GM23338 (cell line): ENCODE results near the gene EPHA5. TPM values are rescaled to one million over a fixed set of nuclear protein-coding genes. Genes with fewer than 3 reads are reported as not detected.

Experiments
- ATAC-seq: fragments of 200-7000 bp; cut with Tn5 transposase; 3 replicates; pipeline ENCODE4 v1.9.1; 2020
- DNase-seq: peaks from one replicate; pipeline ENCODE4 v3.0.0-alpha.2; 2015; ENCODE audit warnings: low spot score
- H2AFZ ChIP-seq: fragments of 200-600 bp; sonication (generic); 2 replicates; pipeline ENCODE4 v1.8.0; 2016; ENCODE audit warnings: antibody characterized with exemption, mild to moderate bottlenecking, moderate library complexity
- H3F3A ChIP-seq: fragments of 200-600 bp; sonication (generic); replicated peaks from 2 replicates; pipeline ENCODE4 v1.8.0; 2017; ENCODE audit warnings: antibody characterized with exemption, mixed run types, low read depth
- H3K27ac ChIP-seq: fragments of 200-600 bp; sonication (generic); 2 replicates; pipeline ENCODE4 v1.6.1; 2016; ENCODE audit warnings: low read depth
- H3K27me3 ChIP-seq: fragments of 200-600 bp; sonication (generic); 2 replicates; pipeline ENCODE4 v1.8.0; 2016; ENCODE audit warnings: mild to moderate bottlenecking, mixed run types, moderate library complexity; ENCODE audit not compliant: insufficient read depth
- H3K36me3 ChIP-seq: fragments of 200-600 bp; sonication (generic); 2 replicates; pipeline ENCODE4 v1.8.0; 2016; ENCODE audit warnings: mild to moderate bottlenecking; ENCODE audit not compliant: insufficient read depth
- H3K4me1 ChIP-seq: fragments of 200-600 bp; sonication (generic); 2 replicates; pipeline ENCODE4 v1.8.0; 2016; ENCODE audit warnings: mild to moderate bottlenecking, moderate library complexity; ENCODE audit not compliant: insufficient read depth
- H3K4me2 ChIP-seq: fragments of 200-600 bp; sonication (generic); 2 replicates; pipeline ENCODE4 v1.7.1; 2017; ENCODE audit warnings: mixed run types
- H3K4me3 ChIP-seq: fragments of 200-600 bp; sonication (generic); 2 replicates; pipeline ENCODE4 v1.6.1; 2016; ENCODE audit warnings: mixed run types
- H3K79me2 ChIP-seq: fragments of 200-600 bp; sonication (generic); replicated peaks from 2 replicates; pipeline ENCODE4 v1.8.0; 2017; ENCODE audit warnings: mild to moderate bottlenecking; ENCODE audit not compliant: insufficient read depth
- H3K9me2 ChIP-seq: fragments of 200-600 bp; sonication (generic); 2 replicates; pipeline ENCODE4 v1.8.0; 2017; ENCODE audit not compliant: insufficient read depth
- H4K20me1 ChIP-seq: fragments of 200-600 bp; sonication (generic); replicated peaks from 2 replicates; pipeline ENCODE4 v1.8.0; 2017; ENCODE audit warnings: mild to moderate bottlenecking; ENCODE audit not compliant: insufficient read depth
- H3K27ac Mint-ChIP-seq: 2 replicates; pipeline ENCODE4 v1.8.0; 2020; ENCODE audit warnings: inconsistent platforms, mild to moderate bottlenecking, moderate library complexity, mixed read lengths
- H3K27me3 Mint-ChIP-seq: 3 replicates; pipeline ENCODE4 v1.8.0; 2022; ENCODE audit warnings: low read depth, mild to moderate bottlenecking, moderate library complexity, mixed read lengths, inconsistent platforms; ENCODE audit not compliant: insufficient read depth, poor library complexity
- H3K36me3 Mint-ChIP-seq: 3 replicates; pipeline ENCODE4 v1.8.0; 2021; ENCODE audit warnings: low read depth, mild to moderate bottlenecking, inconsistent platforms, moderate library complexity, mixed read lengths
- H3K4me1 Mint-ChIP-seq: 3 replicates; pipeline ENCODE4 v1.8.0; 2020; ENCODE audit warnings: mild to moderate bottlenecking, inconsistent platforms, mixed read lengths
- H3K4me3 Mint-ChIP-seq: 3 replicates; pipeline ENCODE4 v1.8.0; 2021; ENCODE audit warnings: moderate library complexity, mild to moderate bottlenecking, inconsistent platforms, mixed read lengths
- H3K9me3 Mint-ChIP-seq: 3 replicates; pipeline ENCODE4 v1.8.0; 2020; ENCODE audit warnings: moderate library complexity, mild to moderate bottlenecking, inconsistent platforms, mixed read lengths
- CREB1 ChIP-seq: fragments of 250-450 bp; sonication (Bioruptor Pico); IDR thresholded peaks from 2 replicates; pipeline ENCODE4 v1.5.0; 2020; ENCODE audit warnings: low read depth, mild to moderate bottlenecking, moderate library complexity
- CTCF ChIP-seq, 2 experiments: fragments of 200-600 bp in 1 of 2; sonication (generic) in 1 of 2; conservative IDR thresholded peaks; 2 replicates each; pipeline versions ENCODE4 v1.5.1 to v1.6.1; 2016 to 2017; ENCODE audit warnings: antibody characterized with exemption in 2 of 2, low read depth in 2 of 2, mild to moderate bottlenecking in 2 of 2, moderate library complexity in 1 of 2
- ETS1 ChIP-seq: IDR thresholded peaks from 2 replicates; pipeline ENCODE4 v1.6.1; 2016; ENCODE audit warnings: antibody characterized with exemption
- EZH2 ChIP-seq: fragments of 200-600 bp; sonication (generic); IDR thresholded peaks from one replicate; pipeline ENCODE4 v1.8.0; 2017; ENCODE audit warnings: antibody characterized with exemption, mild to moderate bottlenecking, low read depth; ENCODE audit not compliant: unreplicated experiment
- EZH2phosphoT487 ChIP-seq: fragments of 200-600 bp; sonication (generic); IDR thresholded peaks from one replicate; pipeline ENCODE4 v1.8.1; 2018; ENCODE audit warnings: antibody characterized with exemption; ENCODE audit not compliant: unreplicated experiment
- JUNB ChIP-seq: IDR thresholded peaks from one replicate; pipeline ENCODE4 v1.6.1; 2016; ENCODE audit warnings: antibody characterized with exemption; ENCODE audit not compliant: unreplicated experiment
- NANOG ChIP-seq: IDR thresholded peaks from 2 replicates; pipeline ENCODE4 v1.6.1; 2016; ENCODE audit warnings: antibody characterized with exemption, borderline replicate concordance
- POLR2AphosphoS5 ChIP-seq: IDR thresholded peaks from 2 replicates; pipeline ENCODE4 v1.6.1; 2016; ENCODE audit warnings: antibody characterized with exemption, low read depth
- REST ChIP-seq: IDR thresholded peaks from one replicate; pipeline ENCODE4 v1.6.1; 2018; ENCODE audit warnings: antibody characterized with exemption; ENCODE audit not compliant: unreplicated experiment
- STAT1 ChIP-seq: IDR thresholded peaks from one replicate; pipeline ENCODE4 v1.6.1; 2016; ENCODE audit warnings: antibody characterized with exemption; ENCODE audit not compliant: unreplicated experiment
- ZNF114 ChIP-seq: fragments of 250-450 bp; sonication (Bioruptor Pico); IDR thresholded peaks from 2 replicates; pipeline ENCODE4 v1.5.0; 2020; ENCODE audit warnings: mild to moderate bottlenecking, moderate library complexity
- ZNF331 ChIP-seq: fragments of 250-450 bp; sonication (Bioruptor Pico); IDR thresholded peaks from 2 replicates; pipeline ENCODE4 v1.5.0; 2020; ENCODE audit warnings: low read depth, mild to moderate bottlenecking, moderate library complexity
- ZNF462 ChIP-seq: fragments of 250-450 bp; sonication (Bioruptor Pico); IDR thresholded peaks from 2 replicates; pipeline ENCODE4 v1.5.0; 2020; ENCODE audit warnings: mild to moderate bottlenecking, moderate library complexity
- polyA plus RNA-seq: library from polyadenylated mRNA; unstranded; fragments of >200 nt; fragmentation: Nextera tagmentation; extraction: Ambion mirVana; gene quantifications from 2 replicates; pipeline ENCODE4 v1.2.1, GENCODE V29; 2016
- total RNA-seq: library from RNA; depleted of rRNA; stranded (reverse); fragments of >200 nt; shearing (Covaris generic); gene quantifications from 2 replicates; pipeline ENCODE4 v1.2.3, GENCODE V29; 2014

The EPHA5 gene
- total and polyA plus RNA-seq, 2 experiments from 2014 or later: 0.05 to 0.24 TPM

DNA sequence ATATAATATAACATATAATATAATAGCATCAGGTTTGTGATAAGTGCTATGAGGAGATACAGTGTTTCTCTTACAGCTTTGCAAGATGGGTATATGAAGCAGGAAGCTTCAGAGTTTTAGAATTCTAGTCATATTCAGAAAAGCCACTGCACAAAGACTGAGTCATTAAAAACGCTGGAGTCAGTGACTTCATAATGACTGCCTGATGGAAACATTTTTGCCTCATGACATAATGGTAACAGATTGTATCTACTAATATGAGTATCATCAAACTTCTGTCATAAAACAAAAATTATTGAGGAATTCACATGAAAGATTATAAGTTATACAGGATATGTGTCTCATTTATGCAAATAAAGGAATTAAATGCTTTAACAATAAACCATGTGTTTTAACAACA lies 46.8 kb downstream of the EPHA5 start (continued):
- no peak for TF ChIP-seq ZNF462
- TF ChIP-seq POLR2AphosphoS5: no peak
- TF ChIP-seq EZH2: no peak
- TF ChIP-seq CTCF (conservative IDR thresholded peaks at IDR 0.05; ENCODE audit: low read depth in 2 of 2): no peak
- no peak for TF ChIP-seq JUNB
- TF ChIP-seq CREB1 (CRISPR knock-in tag): no peak
- no peak for TF ChIP-seq STAT1
- no peak for TF ChIP-seq ZNF331 (CRISPR knock-in tag)

DNA sequence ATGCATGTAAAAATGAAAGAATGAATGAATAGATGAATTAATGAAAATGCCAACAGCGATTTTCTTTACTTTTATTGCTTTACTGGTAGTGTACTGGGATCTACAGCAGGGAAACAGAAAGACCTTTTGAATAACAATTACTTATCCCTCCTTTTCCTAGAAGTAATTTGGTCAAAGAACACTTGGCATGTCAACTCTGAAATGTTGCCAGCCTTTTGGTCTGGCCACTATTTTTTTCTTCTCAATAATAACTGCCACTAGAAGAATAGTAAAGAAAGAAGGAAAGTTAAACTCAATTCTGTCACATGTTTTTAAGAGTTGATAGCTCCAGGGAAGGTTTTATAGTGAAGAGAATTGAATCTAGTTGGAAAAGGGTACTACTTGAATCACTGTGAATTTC lies 52.9 kb downstream of the EPHA5 start:
- Histone ChIP-seq H3F3A (no peaks in the 10 kb centered on the region), H3K36me3 (no peaks in the 10 kb centered on the region), H3K27ac (no peak overlapping the region), H3K79me2 (no peaks in the 10 kb centered on the region), H4K20me1 (no peaks in the 10 kb centered on the region), H3K4me1 (no peaks in the 10 kb centered on the region), H3K9me2 (no peaks in the 10 kb centered on the region), H3K4me3 (no peak overlapping the region), H3K27me3 (no peaks in the 10 kb centered on the region), H3K4me2 (no peak overlapping the region), H2AFZ (no peak overlapping the region)
- Mint-ChIP-seq H3K4me1 (peaks cover 2% of the 10 kb centered on the region; the same call in 1 of the 3 replicates), H3K9me3 (no peaks in the 10 kb centered on the region), H3K27ac (no peak overlapping the region), H3K36me3 (no peaks in the 10 kb centered on the region), H3K27me3 (no peaks in the 10 kb centered on the region), H3K4me3 (no peak overlapping the region)
- DNase-seq (no peak), ATAC-seq (no peak)
- TF ChIP-seq ZNF114 (CRISPR knock-in tag) (no peak), REST (no peak), ETS1 (no peak), POLR2AphosphoS5 (no peak), NANOG (no peak), EZH2phosphoT487 (no peak), JUNB (no peak)
